ENCODE data around the gene OPN3.

OPN3 gene

DNA sequence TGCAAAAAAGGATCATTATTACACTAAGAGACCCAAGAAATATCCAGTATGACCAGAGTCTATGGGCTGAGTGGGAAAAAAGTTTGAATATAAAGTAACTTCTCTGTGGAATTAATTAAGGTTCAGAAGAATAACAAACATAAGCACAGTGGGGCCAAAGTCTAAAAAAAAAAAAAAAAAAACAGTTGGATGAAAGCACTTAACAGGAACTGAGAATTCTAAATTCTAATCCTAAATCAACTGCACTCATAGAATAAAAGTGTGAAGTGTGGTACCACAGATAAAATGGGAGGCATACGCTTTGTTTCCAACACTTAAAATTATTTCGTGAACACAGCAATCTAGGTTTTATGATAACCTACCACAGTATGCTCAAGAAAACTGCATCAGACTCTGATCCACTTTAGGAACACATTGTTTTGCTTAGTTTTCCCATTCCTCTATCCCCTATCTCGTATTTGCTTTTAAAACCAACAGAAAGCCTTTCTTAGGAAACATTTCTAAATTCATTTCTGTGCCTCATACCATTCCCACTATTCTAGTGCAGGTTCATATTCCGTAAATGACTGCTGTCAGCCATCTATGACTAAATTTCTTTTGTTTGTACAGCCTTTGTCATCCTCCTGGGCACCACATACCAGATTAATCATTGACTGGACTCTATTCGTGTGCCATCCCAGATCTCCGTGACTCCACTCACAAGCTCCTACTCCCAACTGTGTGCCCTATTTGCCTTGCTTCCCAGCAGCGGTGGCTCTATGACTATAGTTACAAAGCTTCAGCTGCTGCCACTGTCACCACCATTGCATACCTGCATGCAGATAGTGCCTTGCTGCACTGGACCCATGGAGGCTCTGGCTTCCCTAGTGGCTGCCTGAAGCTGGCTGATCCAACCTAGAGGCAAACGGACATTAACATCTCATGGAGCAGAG lies 24.9 kb downstream of the OPN3 start:
- no peak for DNase-seq

DNA sequence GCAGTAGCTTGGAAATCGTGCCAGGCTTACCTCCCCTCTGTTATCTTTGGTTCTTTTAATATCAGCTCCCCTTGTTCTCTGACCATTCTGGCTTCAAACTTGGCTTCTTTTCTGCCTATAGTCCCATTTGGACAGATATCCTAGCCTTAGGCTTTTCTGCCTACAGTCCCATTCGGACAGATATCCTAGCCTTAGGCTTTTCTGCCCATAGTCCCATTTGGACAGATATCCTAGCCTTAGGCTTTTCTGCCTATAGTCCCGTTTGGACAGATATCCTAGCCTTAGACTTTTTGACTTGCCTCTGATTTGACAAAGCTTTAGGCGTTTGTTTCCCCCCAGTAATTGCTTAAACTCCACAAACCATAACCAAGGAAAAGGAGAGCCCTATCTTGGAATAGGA lies 25.6 kb downstream of the OPN3 start:
- DNase-seq, result no peak

DNA sequence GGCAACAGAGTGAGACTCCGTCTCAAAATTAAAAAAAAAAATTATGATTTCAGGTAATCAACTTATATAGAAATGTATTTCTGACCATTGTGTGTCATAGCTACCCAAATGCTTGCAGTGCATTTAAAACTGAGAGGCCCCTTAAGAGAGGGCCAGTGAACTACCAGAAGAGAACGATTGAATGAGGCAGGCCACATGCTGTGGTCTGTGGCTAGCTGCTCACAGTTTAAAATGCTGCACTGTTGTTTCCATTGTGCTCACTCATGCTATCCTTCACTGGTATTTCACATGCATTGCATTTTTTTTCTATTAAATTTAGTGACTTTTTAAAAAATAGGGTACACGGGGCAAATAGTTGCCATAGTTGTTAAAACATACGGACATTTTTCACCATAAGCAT lies 26.0 kb downstream of the OPN3 start:
- DNase-seq, result no peak

DNA sequence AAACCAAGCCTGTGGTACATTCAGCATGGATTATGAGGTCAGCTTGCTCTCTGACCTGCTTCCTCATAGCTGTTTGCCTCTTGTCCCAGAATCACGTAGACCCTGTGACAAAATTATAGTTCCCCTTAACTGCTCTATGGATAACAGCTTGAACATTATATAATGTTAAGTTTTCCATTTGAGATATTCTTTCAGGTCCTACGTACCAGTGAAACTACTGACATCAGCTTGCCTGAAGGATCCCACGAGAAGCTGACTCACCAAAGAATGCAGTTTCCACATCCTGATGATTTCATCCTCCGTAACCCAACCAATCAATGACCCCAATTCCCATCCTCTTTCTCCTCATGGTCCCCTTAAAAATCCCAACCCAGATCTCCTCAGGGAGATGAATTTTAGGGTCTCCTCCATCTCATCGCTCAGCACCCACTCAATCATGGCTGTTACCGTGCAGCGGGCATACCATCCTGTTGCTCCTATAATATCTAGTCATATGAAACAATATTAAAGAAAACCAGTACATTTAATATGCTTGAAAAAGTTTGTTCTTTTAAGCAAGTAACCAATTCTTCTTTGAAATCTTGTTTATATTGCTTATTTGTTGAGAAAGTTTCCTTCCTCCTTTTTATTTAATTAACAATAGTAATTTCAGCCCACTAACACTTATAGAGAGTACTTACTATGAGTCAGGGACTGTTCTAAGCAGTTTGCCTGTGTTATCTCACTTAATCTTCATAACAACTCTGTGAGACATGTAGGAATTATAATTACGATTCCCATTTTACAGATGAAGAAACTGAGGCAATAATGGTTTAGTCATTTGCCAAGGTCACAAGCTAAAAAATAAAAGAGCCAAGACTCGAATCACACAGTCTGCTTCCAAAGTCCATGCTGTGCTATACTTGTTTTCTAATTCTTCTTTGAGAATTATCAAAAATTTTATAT lies 27.4 kb downstream of the OPN3 start:
- DNase-seq, result no peak

DNA sequence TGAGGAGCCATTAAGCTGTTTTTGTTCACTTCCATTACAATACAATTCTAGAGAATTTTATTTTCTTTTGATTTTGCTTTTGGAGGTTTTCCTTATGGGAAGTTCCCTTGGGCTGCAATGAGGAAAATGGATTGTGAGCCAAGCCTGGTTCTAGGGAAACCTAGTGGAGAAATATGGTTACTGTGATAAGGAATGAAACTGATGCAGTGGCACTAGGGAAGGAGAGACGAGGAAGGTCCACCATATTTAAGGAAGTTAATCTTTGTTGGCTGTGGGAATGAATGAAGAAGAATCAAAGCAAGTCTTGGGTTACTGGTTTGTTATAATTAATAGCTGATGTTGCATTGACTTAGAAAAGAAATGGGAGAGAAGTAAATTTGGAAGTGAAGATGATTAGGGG lies 28.4 kb downstream of the OPN3 start:
- DNase-seq, result no peak

DNA sequence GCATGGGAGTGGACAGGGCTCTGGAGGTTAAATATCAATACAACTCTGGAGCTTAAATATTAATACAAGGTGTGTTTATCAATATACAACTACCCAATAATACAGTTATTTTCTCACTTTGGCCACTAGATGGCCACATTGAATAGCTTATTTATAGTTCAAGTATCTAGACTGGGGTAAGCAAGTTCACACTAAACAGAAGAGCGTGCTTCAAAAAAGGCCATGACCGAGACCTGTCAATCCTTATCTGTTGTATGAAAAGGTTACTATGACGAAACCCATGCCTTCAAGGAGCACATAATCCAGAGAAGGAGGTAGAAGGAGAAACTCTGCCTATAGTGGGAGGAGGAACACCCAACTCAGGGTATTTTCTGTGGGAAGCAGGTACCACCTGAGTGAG lies 29.1 kb downstream of the OPN3 start:
- DNase-seq, result peak; percentile 18 to 77 (median 42)

DNA sequence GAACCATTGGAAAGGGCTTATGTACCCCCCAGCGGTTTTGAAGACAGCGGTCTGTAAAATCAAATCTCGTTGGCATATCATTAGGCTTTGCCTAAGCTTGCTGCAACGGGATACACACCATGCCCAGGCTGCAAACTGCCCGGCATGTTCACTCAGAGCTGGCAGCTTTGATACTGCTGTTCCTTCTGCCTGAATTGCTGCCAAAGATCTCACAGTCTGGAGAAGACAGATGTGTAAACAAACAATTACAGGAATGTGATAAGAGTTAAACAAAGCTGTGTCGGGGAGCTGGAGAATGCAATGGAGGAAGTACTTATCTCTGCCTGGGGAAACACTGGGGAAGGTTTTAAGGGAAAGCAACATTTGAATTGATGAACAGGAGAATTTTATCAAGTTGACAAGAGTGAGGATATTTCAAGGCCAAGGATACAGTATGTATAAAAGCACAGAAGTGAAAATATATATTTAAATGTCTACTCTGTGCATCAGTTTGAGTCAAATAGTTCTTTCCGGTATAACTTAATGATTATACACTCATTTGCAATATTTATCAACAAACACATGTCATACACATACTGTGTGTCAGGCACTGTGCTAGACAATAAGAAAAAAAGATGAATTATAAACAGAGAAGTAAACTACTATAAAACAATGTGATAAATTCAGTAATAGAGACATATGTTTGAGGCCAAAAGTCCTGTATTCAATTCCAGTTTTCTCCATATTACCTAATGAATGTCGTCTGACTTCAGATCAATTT lies 29.9 kb downstream of the OPN3 start:
- DNase-seq, result peak in 2 of 3 experiments; percentile 14 to 69

DNA sequence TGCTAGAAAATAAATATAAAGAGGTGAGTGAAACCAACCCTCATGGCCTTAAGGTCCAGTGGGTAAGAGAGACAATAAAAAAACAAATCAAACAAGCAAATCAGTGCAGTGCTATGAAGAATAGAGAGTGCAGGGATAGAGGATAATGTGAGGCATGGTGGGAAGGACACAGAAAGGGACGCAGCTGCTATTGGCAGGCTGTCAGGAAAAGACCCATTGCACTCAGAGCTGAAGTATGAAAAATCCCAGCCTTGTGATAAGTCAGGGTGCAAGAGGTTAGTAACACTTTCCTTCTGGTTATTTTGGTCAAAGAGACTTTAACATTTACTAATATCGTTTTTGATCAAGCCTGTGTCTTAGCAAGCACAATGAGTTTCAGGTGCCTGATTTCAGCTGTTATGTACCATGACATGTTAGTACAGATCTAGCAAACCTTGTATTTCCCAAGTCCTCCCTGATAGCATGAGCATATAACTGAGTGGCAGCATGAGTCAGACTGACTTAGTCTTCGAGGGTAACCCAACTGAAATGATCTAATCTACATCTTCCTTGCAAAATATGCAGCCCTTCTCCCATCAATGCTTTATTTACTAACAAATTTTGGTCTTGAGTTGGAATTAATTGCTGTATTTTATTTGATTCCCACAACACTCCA lies 31.7 kb downstream of the OPN3 start:
- no peak for DNase-seq

DNA sequence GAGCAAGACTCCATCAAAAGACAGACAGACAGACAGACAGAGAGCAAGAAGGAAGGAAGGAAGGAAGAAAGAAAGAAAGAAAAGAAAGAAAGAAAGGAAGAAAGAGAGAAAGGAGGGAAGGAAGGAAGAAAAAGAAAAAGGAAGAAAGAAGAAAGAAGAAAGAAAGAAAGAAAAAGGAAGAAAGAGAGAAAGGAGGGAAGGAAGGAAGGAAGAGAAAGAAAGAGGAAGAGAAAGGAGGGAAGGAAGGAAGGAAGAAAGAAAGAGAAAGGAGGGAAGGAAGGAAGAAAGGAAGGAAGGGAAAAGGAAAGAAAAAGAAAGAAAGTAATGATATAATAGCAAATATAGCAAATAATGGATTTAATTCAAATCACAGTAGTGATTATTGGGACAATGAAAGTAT lies 32.7 kb downstream of the OPN3 start:
- DNase-seq, result no peak

DNA sequence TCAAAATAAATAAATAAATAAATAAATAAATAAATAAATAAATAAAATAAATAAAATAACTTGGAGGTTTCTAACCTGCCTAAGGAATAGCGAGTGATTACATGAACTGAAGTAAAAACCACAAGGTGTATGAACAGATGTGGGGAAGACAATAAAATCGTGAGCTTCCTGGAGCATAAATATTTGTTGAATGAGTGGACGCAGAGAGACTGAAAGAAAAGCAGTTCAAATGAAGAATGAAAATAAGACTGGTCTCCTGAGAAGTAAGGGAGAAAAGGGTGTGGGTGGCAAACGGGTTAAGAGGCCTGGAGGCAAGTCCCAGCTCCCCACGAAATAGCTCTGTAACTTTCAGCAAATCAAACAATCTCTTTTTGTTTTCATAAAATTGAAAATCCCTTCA lies 33.6 kb downstream of the OPN3 start:
- no peak for DNase-seq

DNA sequence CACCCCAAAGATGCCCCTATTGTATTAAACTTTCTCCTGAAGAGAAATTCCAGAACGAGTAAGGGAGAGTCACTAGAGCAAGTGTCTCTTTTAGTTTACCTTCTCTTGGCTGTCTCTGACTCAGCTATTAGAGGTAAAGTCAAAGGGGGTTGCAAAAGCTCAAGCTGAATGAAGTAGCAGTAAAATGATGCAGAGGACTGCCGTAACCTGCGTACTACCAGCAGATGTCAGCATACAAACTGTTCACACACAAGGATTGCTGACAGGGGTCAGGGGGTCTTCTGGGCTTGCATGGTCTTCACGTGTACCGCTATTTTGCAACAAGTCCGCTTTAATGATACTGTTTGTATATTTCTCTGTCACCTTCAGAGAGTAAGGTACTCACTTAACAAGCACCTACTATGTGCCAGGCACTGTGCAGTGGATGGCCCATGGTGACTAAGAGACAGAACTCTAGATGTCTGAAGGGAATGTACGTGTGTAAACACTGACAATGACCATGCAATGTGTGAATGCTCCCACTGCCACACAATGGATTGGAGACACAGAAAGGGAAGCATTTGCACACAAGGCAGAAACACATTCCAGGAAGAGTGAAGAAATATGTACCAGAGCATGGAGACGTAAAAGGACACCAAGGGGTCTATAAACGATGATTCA lies 34.9 kb downstream of the OPN3 start:
- DNase-seq, result peak in 1 of 3 experiments; percentile 14

DNA sequence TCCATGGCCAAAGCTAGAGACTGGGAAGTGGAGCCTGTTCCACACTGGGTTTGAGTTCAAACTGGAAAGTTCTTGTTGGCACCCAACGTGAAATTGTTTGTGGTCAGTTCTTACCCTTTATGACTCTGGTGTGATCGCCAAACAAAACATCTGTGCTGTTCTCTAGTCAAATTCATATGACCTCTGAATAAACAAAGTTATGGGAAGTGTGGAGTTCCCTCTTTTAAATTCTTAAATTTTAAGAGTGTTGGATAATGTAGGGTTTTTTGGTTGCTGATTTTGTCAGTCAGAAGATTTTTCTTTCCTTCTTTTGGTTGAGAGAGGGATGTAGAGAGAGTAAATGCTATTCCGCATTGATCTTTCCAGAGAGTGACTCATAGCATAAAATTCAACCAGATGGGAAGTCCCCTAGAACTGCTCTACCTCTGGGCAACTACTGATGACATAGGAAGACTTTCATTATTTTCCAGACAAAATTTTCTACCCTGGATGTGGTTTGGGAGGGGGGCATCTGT lies 36.4 kb downstream of the OPN3 start:
- no peak for DNase-seq

DNA sequence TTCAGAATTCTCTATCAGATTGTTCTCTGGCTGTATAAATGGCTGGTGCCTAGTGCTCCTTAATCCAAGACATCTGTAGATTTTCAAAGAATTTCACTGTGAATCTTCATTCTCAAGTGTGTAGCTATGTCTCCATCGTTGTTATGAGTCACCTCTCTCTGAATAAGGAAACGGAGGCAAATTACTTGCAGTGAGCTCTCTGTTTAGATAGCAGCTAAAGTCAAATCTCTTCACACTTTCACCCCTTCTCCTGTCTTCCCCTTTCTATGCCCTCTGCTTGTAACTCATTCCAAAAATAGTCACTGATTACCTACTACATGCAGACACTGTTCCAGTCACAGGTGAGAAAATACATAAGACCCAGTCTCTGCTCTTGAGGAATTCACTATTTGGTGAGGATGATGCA lies 39.7 kb downstream of the OPN3 start:
- DNase-seq, result no peak

DNA sequence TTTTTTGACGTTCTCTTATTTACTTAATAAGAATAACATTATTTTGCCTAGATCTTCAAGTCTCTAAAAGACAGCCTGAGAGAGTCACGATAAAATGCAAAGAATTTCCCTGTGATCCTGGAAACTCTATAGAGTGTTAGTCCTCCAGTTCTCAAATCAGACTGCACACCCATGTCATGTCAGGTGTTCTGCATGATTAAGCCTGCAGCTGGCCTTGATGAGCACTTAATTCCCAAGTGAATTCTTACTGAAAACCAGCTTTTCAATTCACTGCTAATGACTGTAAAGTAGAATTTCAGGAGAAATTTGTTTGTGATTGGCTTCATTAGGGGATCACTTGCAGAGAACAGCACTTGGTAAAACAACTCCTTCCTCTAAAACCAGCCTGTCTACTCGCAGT lies 41.9 kb downstream of the OPN3 start:
- DNase-seq, result peak in 1 of 3 experiments; percentile 36

DNA sequence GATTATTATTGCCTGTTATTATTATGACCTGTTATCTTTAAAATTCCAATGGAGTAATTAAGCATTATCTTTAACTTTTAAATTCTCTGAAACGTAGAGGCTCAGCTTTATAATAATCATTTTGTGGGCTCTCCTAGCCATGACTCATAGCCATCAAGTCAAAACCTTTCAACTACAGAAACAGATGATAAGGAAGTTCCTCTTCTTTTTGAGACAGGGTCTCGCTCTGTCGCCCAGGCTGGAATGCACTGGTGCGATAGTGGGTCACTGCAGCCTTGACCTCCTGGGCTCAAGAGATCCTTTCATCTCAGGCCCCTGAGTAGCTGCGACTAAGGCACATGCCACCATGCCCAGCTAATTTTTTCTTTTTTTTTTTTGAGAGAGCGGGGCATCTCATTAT lies 43.5 kb downstream of the OPN3 start:
- DNase-seq, result no peak

DNA sequence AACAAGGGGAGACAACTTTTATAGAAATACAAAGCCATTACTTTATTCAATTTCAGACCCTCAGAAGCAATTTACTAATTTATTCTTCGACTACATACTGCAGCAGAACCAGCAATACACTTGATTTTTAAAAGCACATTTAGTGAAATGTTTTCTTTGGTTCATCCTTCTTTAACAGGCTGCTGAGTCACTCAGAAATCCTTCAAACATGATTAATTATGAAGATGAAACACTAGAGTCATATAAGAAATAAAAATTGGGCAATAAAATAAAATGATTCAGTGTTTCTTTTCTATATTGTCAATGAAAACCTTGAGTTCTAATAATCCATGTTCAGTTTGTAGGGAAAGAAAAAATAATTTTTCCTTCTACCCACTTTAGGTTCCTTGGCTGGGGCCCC lies 47.0 kb downstream of the OPN3 start:
- DNase-seq, result no peak

DNA sequence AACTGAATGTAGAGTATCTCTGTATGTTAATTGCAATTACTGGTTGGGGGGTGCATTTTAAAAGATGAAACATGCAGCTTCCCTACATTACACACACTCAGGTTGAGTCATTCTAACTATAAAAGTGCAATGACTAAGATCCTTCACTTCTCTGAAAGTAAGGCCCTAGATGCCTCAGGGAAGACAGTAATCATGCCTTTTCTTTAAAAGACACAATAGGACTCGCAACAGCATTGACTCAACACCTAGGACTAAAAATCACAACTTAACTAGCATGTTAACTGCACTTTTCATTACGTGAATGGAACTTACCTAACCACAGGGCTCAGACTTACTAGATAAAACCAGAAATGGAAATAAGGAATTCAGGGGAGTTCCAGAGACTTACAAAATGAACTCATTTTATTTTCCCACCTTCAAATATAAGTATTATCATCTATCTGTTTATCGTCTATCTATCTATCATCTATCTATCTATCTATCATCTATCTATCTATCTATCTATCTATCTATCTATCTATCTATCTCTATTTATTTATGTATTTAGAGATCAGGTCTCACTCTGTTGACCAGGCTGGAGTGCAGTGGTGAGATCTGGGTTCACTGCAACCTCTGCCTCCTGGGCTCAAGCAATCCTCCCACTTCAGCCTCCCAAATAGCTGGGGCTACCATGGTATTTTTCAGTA lies 47.8 kb downstream of the OPN3 start:
- no peak for DNase-seq

DNA sequence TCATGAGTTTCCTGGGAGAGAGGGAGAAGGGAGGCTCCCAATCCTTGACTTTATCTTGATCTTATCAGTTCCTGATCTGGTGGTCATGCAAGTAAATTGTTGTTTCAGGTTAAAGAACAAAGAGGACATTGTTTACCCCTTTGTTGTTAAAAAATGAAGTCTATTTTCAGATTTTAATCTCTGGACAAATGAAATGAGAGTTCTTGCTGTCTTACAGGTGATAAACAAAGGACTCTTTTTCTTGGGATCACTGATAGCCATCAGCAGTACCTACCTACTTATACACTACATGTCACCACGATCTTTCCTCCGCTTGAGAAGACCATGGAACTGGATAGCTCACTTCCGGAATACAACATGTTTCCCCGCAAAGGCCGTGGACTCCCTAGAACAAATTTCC lies 48.4 kb downstream of the OPN3 start:
- DNase-seq, result no peak

DNA sequence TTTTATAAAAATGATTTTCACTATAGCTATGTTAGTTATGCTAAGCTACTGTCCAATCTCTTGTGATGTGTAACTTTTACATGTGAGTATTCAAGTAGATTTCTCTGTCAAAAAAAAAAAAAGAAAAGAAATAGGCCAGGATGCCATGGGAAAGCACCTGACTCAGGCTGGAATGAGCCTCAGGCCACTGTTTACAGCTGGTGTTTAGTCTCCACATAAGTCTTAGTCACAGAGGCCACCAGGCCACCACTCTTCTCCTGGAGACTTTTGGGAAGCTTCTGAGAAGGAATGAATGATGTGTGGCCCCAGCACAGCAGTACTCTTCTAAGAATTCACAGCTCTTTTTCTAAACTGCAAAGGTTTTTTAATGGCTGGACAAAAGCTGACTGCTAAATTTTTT lies 48.9 kb downstream of the OPN3 start:
- DNase-seq, result no peak

DNA sequence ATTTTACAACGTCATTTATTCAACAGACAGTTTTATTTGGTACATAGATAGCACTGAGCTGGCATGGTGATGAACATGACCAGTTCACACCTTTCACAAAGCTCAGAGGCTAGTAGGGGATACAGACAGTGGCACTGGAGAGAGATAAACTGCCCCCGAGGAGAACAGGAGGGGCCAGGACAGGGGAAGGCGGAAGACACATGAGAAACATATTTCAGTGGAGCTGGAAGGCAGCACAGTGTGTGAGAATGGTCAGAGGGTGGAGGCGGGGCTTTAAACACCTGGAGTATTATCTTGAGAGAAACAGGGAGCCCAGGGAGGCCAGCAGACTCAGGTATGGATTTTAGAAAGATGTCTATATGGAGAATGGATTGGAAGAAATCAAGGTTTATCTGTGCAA lies 49.5 kb downstream of the OPN3 start:
- no peak for DNase-seq

DNA sequence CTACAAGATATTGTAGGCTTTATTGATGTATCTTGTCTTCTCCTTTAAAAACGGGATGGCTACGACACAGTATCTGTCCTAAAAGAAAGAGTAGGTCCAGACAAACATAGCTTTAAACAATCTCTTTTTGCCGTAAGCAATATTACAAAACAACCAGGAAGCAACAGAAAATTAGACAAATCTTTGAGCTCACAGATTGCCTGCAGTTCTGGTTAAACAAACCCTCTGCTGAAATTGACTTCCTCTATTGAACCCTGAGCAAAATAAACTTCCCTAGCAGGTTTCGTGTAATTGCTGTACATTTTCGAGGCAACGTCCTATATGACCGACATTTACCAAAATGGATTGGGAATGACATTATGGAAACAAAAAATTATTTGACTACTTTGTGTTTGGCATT lies 50.6 kb downstream of the OPN3 start:
- no peak for DNase-seq
